Astrocyte (in vitro differentiated cells and primary cell): ENCODE measurements around the gene LMF1. TPM values are rescaled to one million over a fixed set of nuclear protein-coding genes. Genes with fewer than 3 reads are reported as not detected.

Experiments
- DNase-seq: peaks from one replicate; pipeline ENCODE4 v3.0.0-alpha.2; 2010; ENCODE audit warnings: low read depth
- FAIRE-seq: peaks from 2 replicates; lab custom pipeline; 2011; peaks lifted over from hg19 to GRCh38; lab: Jason Lieb, UNC
- H2AFZ ChIP-seq: 2 replicates; pipeline ENCODE4 v1.6.0; 2012; ENCODE audit warnings: low read depth, low read length, inconsistent platforms
- H3K27ac ChIP-seq: 2 replicates; pipeline ENCODE4 v1.5.1; 2011; ENCODE audit warnings: low read depth, low read length, inconsistent platforms
- H3K27me3 ChIP-seq: 2 replicates; pipeline ENCODE4 v1.6.0; 2011; ENCODE audit warnings: low read length, inconsistent platforms; ENCODE audit not compliant: insufficient read depth
- H3K36me3 ChIP-seq: 2 replicates; pipeline ENCODE4 v1.5.1; 2011; ENCODE audit warnings: low read length, inconsistent platforms; ENCODE audit not compliant: insufficient read depth
- H3K4me1 ChIP-seq: 2 replicates; pipeline ENCODE4 v1.5.1; 2011; ENCODE audit warnings: low read length, inconsistent platforms; ENCODE audit not compliant: insufficient read depth
- H3K4me2 ChIP-seq: 2 replicates; pipeline ENCODE4 v1.6.0; 2012; ENCODE audit warnings: low read length, inconsistent platforms
- H3K4me3 ChIP-seq: 2 replicates; pipeline ENCODE4 v1.5.1; 2011; ENCODE audit warnings: low read depth, mild to moderate bottlenecking, low read length, inconsistent platforms; ENCODE audit not compliant: insufficient read depth
- H3K79me2 ChIP-seq: 2 replicates; pipeline ENCODE4 v1.6.0; 2012; ENCODE audit warnings: mild to moderate bottlenecking, low read length, inconsistent platforms; ENCODE audit not compliant: insufficient read depth
- H3K9ac ChIP-seq: 2 replicates; pipeline ENCODE4 v1.6.0; 2012; ENCODE audit warnings: mild to moderate bottlenecking, low read length, inconsistent platforms
- H3K9me3 ChIP-seq: 2 replicates; pipeline ENCODE4 v1.5.1; 2012; ENCODE audit warnings: low read depth, mild to moderate bottlenecking, low read length, inconsistent platforms; ENCODE audit not compliant: insufficient read depth
- H4K20me1 ChIP-seq: 2 replicates; pipeline ENCODE4 v1.6.0; 2012; ENCODE audit warnings: low read length, inconsistent platforms; ENCODE audit not compliant: insufficient read depth
- H3K27ac Mint-ChIP-seq: one replicate; pipeline ENCODE4 v1.8.0; 2021; ENCODE audit warnings: mild to moderate bottlenecking, mixed read lengths; ENCODE audit not compliant: unreplicated experiment
- H3K27me3 Mint-ChIP-seq: one replicate; pipeline ENCODE4 v1.8.0; 2021; ENCODE audit warnings: low read depth, mixed read lengths; ENCODE audit not compliant: unreplicated experiment
- H3K36me3 Mint-ChIP-seq: one replicate; pipeline ENCODE4 v1.8.0; 2021; ENCODE audit warnings: low read depth, mixed read lengths; ENCODE audit not compliant: unreplicated experiment
- H3K4me1 Mint-ChIP-seq: one replicate; pipeline ENCODE4 v1.8.0; 2021; ENCODE audit warnings: low read depth, mixed read lengths; ENCODE audit not compliant: unreplicated experiment
- H3K4me3 Mint-ChIP-seq: one replicate; pipeline ENCODE4 v1.8.0; 2021; ENCODE audit warnings: mild to moderate bottlenecking, moderate library complexity, mixed read lengths; ENCODE audit not compliant: unreplicated experiment
- H3K9me3 Mint-ChIP-seq: one replicate; pipeline ENCODE4 v1.8.0; 2021; ENCODE audit warnings: mild to moderate bottlenecking, mixed read lengths; ENCODE audit not compliant: unreplicated experiment
- CTCF ChIP-seq: IDR thresholded peaks from 2 replicates; pipeline ENCODE4 v1.5.1; 2011; ENCODE audit warnings: low read depth, mild to moderate bottlenecking, inconsistent platforms, low read length, moderate library complexity; ENCODE audit not compliant: insufficient read depth
- EZH2 ChIP-seq: IDR thresholded peaks from 2 replicates; pipeline ENCODE4 v1.6.1; 2012; ENCODE audit warnings: mild to moderate bottlenecking, low read length, inconsistent platforms; ENCODE audit not compliant: insufficient read depth
- total RNA-seq: library from RNA; stranded (reverse); gene quantifications from 2 replicates; pipeline ENCODE4 v1.2.1, GENCODE V29; 2021

LMF1 gene
- total RNA-seq, 1 donor from 2014 or later, result 12.6 TPM

GRCh38 chr16:979859-980594 lies 9.2 kb upstream of the LMF1 start:
- H4K20me1 ChIP-seq, result no peaks in the 10 kb centered on the region
- no peak for FAIRE-seq
- H3K4me1 Mint-ChIP-seq, result no peaks in the 10 kb centered on the region
- H2AFZ ChIP-seq, result no peak overlapping the region
- peaks cover 27% of the 10 kb centered on the region for H3K27me3 Mint-ChIP-seq
- TF ChIP-seq EZH2, result no peak
- peaks cover 39% of the 10 kb centered on the region for H3K27me3 ChIP-seq
- no peaks in the 10 kb centered on the region for H3K4me1 ChIP-seq
- peak overlapping the region; percentile 77 for H3K4me2 ChIP-seq
- H3K36me3 ChIP-seq, result no peaks in the 10 kb centered on the region
- no peak overlapping the region for H3K4me3 ChIP-seq
- H3K9me3 Mint-ChIP-seq, result peaks cover 5% of the 10 kb centered on the region
- no peaks in the 10 kb centered on the region for H3K9me3 ChIP-seq
- H3K9ac ChIP-seq, result no peak overlapping the region
- H3K27ac ChIP-seq, result no peak overlapping the region
- no peak overlapping the region for H3K27ac Mint-ChIP-seq
- no peaks in the 10 kb centered on the region for H3K79me2 ChIP-seq
- H3K4me3 Mint-ChIP-seq, result no peak overlapping the region
- no peaks in the 10 kb centered on the region for H3K36me3 Mint-ChIP-seq
- DNase-seq, result no peak

- peaks cover 27% of the 10 kb centered on the region for H3K27me3 Mint-ChIP-seq
- Histone ChIP-seq H2AFZ (no peak overlapping the region), H3K4me1 (no peaks in the 10 kb centered on the region), H3K9ac (no peak overlapping the region), H3K79me2 (no peaks in the 10 kb centered on the region), H3K4me3 (no peak overlapping the region), H3K9me3 (no peaks in the 10 kb centered on the region), H3K4me2 (no peak overlapping the region), H4K20me1 (no peaks in the 10 kb centered on the region), H3K27me3 (peaks cover 43% of the 10 kb centered on the region), H3K36me3 (no peaks in the 10 kb centered on the region), H3K27ac (no peak overlapping the region)
- FAIRE-seq, result no peak
- H3K4me3 Mint-ChIP-seq, result no peak overlapping the region
- peaks cover 5% of the 10 kb centered on the region for H3K9me3 Mint-ChIP-seq
- DNase-seq, result no peak
- H3K4me1 Mint-ChIP-seq, result no peaks in the 10 kb centered on the region
- no peaks in the 10 kb centered on the region for H3K36me3 Mint-ChIP-seq
- no peak overlapping the region for H3K27ac Mint-ChIP-seq
- TF ChIP-seq EZH2 (no peak), CTCF (no peak)
Measured at GRCh38 chr16:979147-979546, 8.4 kb upstream of the LMF1 start.

GRCh38 chr16:978403-978802 lies 7.6 kb upstream of the LMF1 start:
- Histone ChIP-seq H3K27me3 (peaks cover 37% of the 10 kb centered on the region), H3K27ac (no peak overlapping the region), H3K9ac (no peak overlapping the region), H3K4me1 (no peaks in the 10 kb centered on the region), H3K79me2 (no peaks in the 10 kb centered on the region), H3K4me2 (no peak overlapping the region), H3K4me3 (no peak overlapping the region), H3K9me3 (no peaks in the 10 kb centered on the region), H4K20me1 (no peaks in the 10 kb centered on the region), H3K36me3 (no peaks in the 10 kb centered on the region), H2AFZ (no peak overlapping the region)
- H3K27me3 Mint-ChIP-seq, result peaks cover 30% of the 10 kb centered on the region
- H3K4me1 Mint-ChIP-seq, result no peaks in the 10 kb centered on the region
- no peak for TF ChIP-seq EZH2
- no peak for TF ChIP-seq CTCF
- DNase-seq, result no peak
- no peak for FAIRE-seq
- H3K27ac Mint-ChIP-seq, result no peak overlapping the region
- H3K9me3 Mint-ChIP-seq, result peaks cover 5% of the 10 kb centered on the region
- H3K4me3 Mint-ChIP-seq, result no peak overlapping the region
- no peaks in the 10 kb centered on the region for H3K36me3 Mint-ChIP-seq
